Left renal cortex interstitium (tissue), 4 donors: ENCODE results near the gene HMCES. TPM values are rescaled to one million over a fixed set of nuclear protein-coding genes. Genes with fewer than 3 reads are reported as not detected.

Source experiments
- DNase-seq, 4 donors: peaks; one replicate each; pipeline ENCODE4 v3.0.0-alpha.2; 2013; ENCODE audit warnings: low read depth in 4 of 4, low spot score in 2 of 4, missing footprints in 1 of 4
- polyA plus RNA-seq, 4 donors: library from polyadenylated mRNA; unstranded; fragments of 120-200 nt; gene quantifications; one replicate each; pipeline ENCODE4 v1.2.1, GENCODE V29; 2013; ENCODE audit not compliant: insufficient read length in 4 of 4

HMCES gene
- 10 to 100 TPM; 47.3 to 56.5 (median 53.3) TPM for polyA plus RNA-seq

- peak; percentile 64 to 85 (median 82) for DNase-seq
These were observed at the start of gene HMCES for GRCh38 chr3:129278439-129278965. Gene HMCES, plus strand, starts transcription at chr3:129278870. Its CDS starts 863 bp downstream, at chr3:129279733.

- DNase-seq: no peak
These were observed 49.6 kb upstream of the HMCES start for GRCh38 chr3:129228891-129229585.

- no peak for DNase-seq
These were observed 48.2 kb upstream of the HMCES start for GRCh38 chr3:129230311-129231019.

GRCh38 chr3:129231331-129232119, 47.1 kb upstream of the HMCES start:
- no peak for DNase-seq

GRCh38 chr3:129233538-129233937, 45.1 kb upstream of the HMCES start:
- DNase-seq: no peak

GRCh38 chr3:129234441-129234840, 44.2 kb upstream of the HMCES start:
- DNase-seq: no peak

GRCh38 chr3:129235344-129235917, 43.2 kb upstream of the HMCES start:
- DNase-seq: no peak

GRCh38 chr3:129238945-129239705, 39.5 kb upstream of the HMCES start:
- no peak for DNase-seq

- DNase-seq: no peak
These were observed 38.7 kb upstream of the HMCES start for GRCh38 chr3:129239991-129240390.

GRCh38 chr3:129240436-129240835, 38.2 kb upstream of the HMCES start:
- DNase-seq: no peak

- no peak for DNase-seq
These were observed 33.5 kb upstream of the HMCES start for GRCh38 chr3:129245141-129245540.

- DNase-seq: peak in 3 of 4 donors; percentile 66 to 80 (median 68)
These were observed 32.9 kb upstream of the HMCES start for GRCh38 chr3:129245641-129246306.

GRCh38 chr3:129246636-129247035, 32.0 kb upstream of the HMCES start:
- no peak for DNase-seq

GRCh38 chr3:129248286-129248979, 30.2 kb upstream of the HMCES start:
- DNase-seq: no peak

GRCh38 chr3:129249284-129250065, 29.2 kb upstream of the HMCES start, which contains the start of gene COPG1:
Gene COPG1, plus strand, starts transcription at chr3:129249606. Its CDS starts 104 bp downstream, at chr3:129249710.
- DNase-seq: peak; percentile 81 to 91 (median 88)

GRCh38 chr3:129252748-129253147, 25.9 kb upstream of the HMCES start:
- no peak for DNase-seq

GRCh38 chr3:129254536-129255230, 24.0 kb upstream of the HMCES start:
- no peak for DNase-seq
